Measurements from ENCODE around the gene NEK7.

NEK7 gene

DNA sequence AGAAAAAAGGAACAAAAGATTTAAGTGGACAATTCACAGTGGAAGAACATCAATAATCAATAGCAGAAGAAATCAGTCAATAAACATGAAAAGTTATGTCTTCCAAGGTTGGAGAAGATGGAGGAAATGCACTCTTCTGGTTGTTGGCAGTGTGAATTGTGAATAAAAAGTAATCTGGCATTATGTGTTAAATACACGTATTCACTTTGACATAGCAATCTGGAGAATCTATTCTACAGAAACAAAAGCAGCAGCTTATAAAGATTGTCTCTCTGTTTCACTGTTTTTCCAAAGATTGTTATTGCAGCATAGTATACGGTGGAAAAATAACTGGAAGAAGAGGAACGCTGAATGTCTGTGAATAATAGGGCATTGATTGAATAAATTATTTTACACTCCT lies 169.4 kb downstream of the NEK7 start:
- Histone ChIP-seq H3K36me3 (no peaks in the 10 kb centered on the region), H3K4me1 (ENCODE audit: control insufficient read depth in 1 of 2, insufficient read depth in 1 of 2, low read depth in 1 of 2, low read length in 1 of 2) (peaks cover 2 to 6% of the 10 kb centered on the region in 2 experiments)

DNA sequence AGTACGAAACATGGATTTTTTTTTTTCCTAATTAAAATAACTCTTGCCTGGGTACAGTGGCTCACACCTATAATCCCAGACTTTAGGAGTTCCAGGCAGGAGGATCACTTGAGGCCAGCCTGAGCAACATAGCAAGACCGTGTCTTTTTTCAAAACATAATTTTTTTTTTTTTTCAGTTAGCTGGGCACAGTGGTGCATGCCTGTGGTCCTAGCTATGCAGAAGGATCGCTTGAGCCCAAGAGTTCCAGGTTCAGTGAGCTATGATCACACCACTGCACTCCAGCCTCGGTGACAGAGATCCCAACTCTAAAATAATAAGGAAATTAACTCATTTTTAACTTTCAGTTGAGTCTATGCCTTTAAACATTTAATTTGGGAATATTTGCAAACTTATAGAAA lies 170.1 kb downstream of the NEK7 start:
- H3K27me3 ChIP-seq, result no peaks in the 10 kb centered on the region
- TF ChIP-seq, protein P1, sequence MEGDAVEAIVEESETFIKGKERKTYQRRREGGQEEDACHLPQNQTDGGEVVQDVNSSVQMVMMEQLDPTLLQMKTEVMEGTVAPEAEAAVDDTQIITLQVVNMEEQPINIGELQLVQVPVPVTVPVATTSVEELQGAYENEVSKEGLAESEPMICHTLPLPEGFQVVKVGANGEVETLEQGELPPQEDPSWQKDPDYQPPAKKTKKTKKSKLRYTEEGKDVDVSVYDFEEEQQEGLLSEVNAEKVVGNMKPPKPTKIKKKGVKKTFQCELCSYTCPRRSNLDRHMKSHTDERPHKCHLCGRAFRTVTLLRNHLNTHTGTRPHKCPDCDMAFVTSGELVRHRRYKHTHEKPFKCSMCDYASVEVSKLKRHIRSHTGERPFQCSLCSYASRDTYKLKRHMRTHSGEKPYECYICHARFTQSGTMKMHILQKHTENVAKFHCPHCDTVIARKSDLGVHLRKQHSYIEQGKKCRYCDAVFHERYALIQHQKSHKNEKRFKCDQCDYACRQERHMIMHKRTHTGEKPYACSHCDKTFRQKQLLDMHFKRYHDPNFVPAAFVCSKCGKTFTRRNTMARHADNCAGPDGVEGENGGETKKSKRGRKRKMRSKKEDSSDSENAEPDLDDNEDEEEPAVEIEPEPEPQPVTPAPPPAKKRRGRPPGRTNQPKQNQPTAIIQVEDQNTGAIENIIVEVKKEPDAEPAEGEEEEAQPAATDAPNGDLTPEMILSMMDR (IDR thresholded peaks at IDR 0.05), result no peak
- no peaks in the 10 kb centered on the region for H3K9me3 ChIP-seq
- no peaks in the 10 kb centered on the region for H3K36me3 ChIP-seq
- no peak overlapping the region for H3K27ac ChIP-seq
- H3K4me1 ChIP-seq (ENCODE audit: control insufficient read depth in 1 of 2, insufficient read depth in 1 of 2, low read depth in 1 of 2, low read length in 1 of 2), result no peaks in the 10 kb centered on the region
- H3K4me3 ChIP-seq (ENCODE audit: low read depth in 1 of 2, low read length in 1 of 2), result no peak overlapping the region

More for the DNA sequence above, 169.4 kb downstream of the NEK7 start:
- TF ChIP-seq, protein P1 (IDR thresholded peaks at IDR 0.05), result no peak
- no peak overlapping the region for H3K4me3 ChIP-seq (ENCODE audit: low read depth in 1 of 2, low read length in 1 of 2)
- no peaks in the 10 kb centered on the region for H3K9me3 ChIP-seq
- H3K27ac ChIP-seq, result no peak overlapping the region
- H3K27me3 ChIP-seq, result no peaks in the 10 kb centered on the region

DNA sequence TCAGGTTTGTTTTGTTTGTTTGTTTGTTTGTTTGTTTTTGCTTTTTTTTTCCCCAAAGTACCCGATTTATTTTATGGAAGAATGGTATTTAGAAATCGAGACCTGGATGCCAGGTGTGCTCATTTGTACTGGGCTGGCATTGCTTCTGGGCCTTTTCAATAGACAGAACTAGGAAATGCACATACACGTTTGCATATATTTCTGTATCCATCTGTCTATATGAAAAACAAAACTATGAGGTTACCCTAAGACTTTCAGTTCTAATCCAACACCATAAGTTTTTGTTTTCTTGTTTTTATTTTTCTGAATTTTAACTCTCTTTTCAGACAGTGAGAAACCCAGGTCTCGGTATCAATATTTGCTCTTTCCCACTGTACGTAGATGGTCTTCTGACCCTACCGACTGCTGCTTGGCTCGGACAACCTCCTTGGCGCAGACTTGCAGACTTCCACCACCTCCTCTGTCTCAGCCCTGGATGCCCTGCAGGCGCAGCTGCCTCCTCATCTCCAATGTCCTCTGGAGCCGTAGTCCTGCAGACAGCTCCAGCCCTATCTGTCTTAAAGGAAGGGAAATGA lies 171.7 kb downstream of the NEK7 start:
- Histone ChIP-seq H3K27ac (no peak overlapping the region), H3K4me3 (ENCODE audit: low read depth in 1 of 2, low read length in 1 of 2) (no peak overlapping the region), H3K27me3 (no peaks in the 10 kb centered on the region), H3K4me1 (ENCODE audit: control insufficient read depth in 1 of 2, insufficient read depth in 1 of 2, low read depth in 1 of 2, low read length in 1 of 2) (no peaks in the 10 kb centered on the region), H3K9me3 (no peaks in the 10 kb centered on the region), H3K36me3 (no peaks in the 10 kb centered on the region)
- TF ChIP-seq, protein P1 (IDR thresholded peaks at IDR 0.05), result no peak

DNA sequence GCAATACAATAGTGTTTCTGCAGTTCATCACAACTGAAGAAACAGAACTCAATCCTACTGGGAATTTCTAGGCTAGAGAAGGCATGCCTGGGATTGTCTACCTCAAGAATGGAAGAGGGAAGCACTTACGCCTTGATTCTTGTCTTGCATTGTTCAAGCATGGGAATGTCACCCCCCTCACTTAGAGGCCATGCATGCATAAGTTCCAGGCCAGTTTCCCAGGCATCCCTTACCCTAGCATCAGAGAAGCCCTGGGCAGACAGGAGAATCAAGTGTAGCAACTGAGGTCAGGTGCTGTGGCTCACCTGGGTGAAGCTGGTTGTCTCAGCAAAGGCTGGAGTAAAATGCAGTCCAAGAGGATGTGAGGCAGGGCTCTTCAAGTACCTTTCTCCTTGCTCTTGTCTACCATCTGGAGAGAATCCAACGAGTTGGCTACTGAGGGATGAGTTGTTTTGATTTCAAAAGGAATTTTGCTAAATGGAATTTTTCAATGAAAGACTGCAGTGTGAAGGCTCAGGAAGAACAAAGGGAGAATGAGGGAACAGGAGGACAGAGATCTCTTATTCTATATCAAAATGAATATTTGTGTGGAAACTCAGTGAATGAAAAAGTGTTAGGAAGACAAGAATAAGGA lies 174.3 kb downstream of the NEK7 start:
- H3K27ac ChIP-seq, result no peak overlapping the region
- no peaks in the 10 kb centered on the region for H3K9me3 ChIP-seq
- H3K4me3 ChIP-seq (ENCODE audit: low read depth in 1 of 2, low read length in 1 of 2), result no peak overlapping the region
- no peaks in the 10 kb centered on the region for H3K4me1 ChIP-seq (ENCODE audit: control insufficient read depth in 1 of 2, insufficient read depth in 1 of 2, low read depth in 1 of 2, low read length in 1 of 2)
- TF ChIP-seq, protein P1 (IDR thresholded peaks at IDR 0.05), result no peak
- no peaks in the 10 kb centered on the region for H3K27me3 ChIP-seq
- H3K36me3 ChIP-seq, result no peaks in the 10 kb centered on the region

DNA sequence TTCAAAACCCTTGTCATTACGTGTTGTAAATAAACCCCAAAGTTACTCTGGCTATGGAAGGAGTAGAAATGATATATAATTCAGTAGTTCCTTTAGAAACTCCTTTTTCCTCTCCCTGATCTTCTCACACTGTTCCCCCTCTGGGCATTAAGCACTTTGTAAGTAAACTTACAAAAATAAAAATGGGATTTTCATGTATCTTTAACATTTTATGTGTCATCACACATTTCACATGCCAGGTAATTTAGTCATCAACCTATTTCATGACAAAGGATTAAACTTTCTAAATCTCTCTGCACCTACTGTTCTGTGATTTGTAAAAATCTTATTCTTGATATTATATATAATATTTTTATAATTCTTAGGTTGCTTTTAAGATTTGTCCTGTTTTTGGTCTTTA lies 176.9 kb downstream of the NEK7 start:
- H3K27ac ChIP-seq, result no peak overlapping the region
- H3K4me1 ChIP-seq (ENCODE audit: control insufficient read depth in 1 of 2, insufficient read depth in 1 of 2, low read depth in 1 of 2, low read length in 1 of 2), result no peaks in the 10 kb centered on the region
- no peaks in the 10 kb centered on the region for H3K27me3 ChIP-seq
- H3K36me3 ChIP-seq, result no peaks in the 10 kb centered on the region
- H3K4me3 ChIP-seq (ENCODE audit: low read depth in 1 of 2, low read length in 1 of 2), result no peak overlapping the region
- H3K9me3 ChIP-seq, result no peaks in the 10 kb centered on the region
- TF ChIP-seq, protein P1 (IDR thresholded peaks at IDR 0.05), result no peak
